ENCODE measurements around the gene LAMP5. TPM values are rescaled to one million over a fixed set of nuclear protein-coding genes. Genes with fewer than 3 reads are reported as not detected.

The LAMP5 gene
- total RNA-seq: not detected

GRCh38 chr20:9514461-9515213 lies at the start of gene LAMP5:
Gene LAMP5 (plus strand): TSS chr20:9514590. CDS start chr20:9514853, 263 bp downstream.
- TF ChIP-seq, protein P1, sequence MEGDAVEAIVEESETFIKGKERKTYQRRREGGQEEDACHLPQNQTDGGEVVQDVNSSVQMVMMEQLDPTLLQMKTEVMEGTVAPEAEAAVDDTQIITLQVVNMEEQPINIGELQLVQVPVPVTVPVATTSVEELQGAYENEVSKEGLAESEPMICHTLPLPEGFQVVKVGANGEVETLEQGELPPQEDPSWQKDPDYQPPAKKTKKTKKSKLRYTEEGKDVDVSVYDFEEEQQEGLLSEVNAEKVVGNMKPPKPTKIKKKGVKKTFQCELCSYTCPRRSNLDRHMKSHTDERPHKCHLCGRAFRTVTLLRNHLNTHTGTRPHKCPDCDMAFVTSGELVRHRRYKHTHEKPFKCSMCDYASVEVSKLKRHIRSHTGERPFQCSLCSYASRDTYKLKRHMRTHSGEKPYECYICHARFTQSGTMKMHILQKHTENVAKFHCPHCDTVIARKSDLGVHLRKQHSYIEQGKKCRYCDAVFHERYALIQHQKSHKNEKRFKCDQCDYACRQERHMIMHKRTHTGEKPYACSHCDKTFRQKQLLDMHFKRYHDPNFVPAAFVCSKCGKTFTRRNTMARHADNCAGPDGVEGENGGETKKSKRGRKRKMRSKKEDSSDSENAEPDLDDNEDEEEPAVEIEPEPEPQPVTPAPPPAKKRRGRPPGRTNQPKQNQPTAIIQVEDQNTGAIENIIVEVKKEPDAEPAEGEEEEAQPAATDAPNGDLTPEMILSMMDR (IDR thresholded peaks at IDR 0.05): no peak
- no peak for ATAC-seq (ENCODE audit: low FRiP score)
- DNase-seq (ENCODE audit: low spot score): no peak

DNA sequence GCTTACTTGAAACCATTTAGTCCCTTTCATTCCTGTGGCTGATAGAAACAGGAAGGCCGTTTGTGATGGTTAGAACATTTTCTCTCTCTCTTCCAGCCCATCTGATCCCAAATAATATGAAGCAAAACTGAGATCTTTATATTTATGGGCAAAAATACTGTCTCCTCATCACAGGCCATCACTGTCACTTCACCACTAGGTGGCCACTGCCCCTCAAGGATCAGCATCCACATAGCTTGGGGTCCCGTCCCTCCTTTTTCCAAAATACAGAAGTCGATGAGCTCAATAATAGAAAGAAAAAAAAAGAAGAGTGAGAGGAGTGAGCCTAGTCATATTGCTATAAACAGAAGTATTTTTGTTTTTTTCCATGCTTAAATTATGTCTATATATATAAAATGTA lies 46.4 kb upstream of the LAMP5 start:
- TF ChIP-seq, protein P1 (IDR thresholded peaks at IDR 0.05): no peak
- ATAC-seq (ENCODE audit: low FRiP score): no peak

GRCh38 chr20:9474835-9475415 lies 39.5 kb upstream of the LAMP5 start:
- no peak for ATAC-seq (ENCODE audit: low FRiP score)
- TF ChIP-seq, protein P1 (IDR thresholded peaks at IDR 0.05): no peak
- no peak for DNase-seq (ENCODE audit: low spot score)

More for the DNA sequence above, 46.4 kb upstream of the LAMP5 start:
- no peak for DNase-seq (ENCODE audit: low spot score)

DNA sequence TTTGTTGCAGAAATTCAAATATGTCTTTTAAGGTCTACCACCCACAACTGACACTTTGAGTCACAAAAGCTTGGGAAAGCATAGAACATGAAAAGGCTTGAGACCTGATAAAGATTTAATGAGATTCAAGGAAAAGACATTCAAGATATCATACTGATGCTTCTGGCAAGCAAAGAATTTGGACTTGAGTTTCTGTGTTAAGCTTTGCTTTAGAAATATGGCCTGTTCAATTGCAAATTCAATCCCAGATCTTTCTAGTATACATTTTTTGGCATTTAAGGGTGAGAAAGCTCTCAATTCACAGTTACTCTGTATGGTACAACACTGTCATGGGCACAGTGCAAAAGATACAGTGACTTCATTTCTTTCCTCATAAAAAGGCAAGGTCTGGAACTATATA lies 38.9 kb upstream of the LAMP5 start:
- DNase-seq (ENCODE audit: low spot score) (no peak), ATAC-seq (ENCODE audit: low FRiP score) (no peak)
- TF ChIP-seq, protein P1 (IDR thresholded peaks at IDR 0.05): no peak

GRCh38 chr20:9476174-9476573 lies 38.2 kb upstream of the LAMP5 start:
- no peak for DNase-seq (ENCODE audit: low spot score)
- TF ChIP-seq, protein P1 (IDR thresholded peaks at IDR 0.05): no peak
- no peak for ATAC-seq (ENCODE audit: low FRiP score)

GRCh38 chr20:9476637-9477036 lies 37.8 kb upstream of the LAMP5 start:
- TF ChIP-seq, protein P1 (IDR thresholded peaks at IDR 0.05): no peak
- ATAC-seq (ENCODE audit: low FRiP score) (no peak), DNase-seq (ENCODE audit: low spot score) (no peak)

DNA sequence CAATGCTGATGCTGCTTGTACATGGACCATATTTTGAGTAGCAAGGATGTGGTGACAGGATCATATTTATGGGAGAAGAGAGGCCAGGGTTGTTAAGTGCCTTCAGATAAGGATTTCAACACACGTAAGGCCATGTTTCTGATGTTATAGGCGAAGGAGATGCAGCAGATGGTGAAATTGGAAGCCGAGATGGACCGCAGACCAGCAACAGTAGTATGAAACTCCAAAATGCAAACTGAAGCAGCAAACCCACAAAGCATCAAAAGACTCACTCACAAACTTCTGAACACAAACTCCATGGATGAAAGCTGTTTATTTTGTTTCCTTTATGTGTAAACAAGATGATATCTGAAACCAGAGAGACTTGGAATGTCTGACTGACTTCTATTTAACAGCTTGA lies 35.6 kb upstream of the LAMP5 start:
- ATAC-seq (ENCODE audit: low FRiP score) (no peak), DNase-seq (ENCODE audit: low spot score) (no peak)
- TF ChIP-seq, protein P1 (IDR thresholded peaks at IDR 0.05): no peak

All from omental fat pad (tissue), 4 donors.